ENCODE measurements around the gene MIEF1.

The MIEF1 gene

GRCh38 chr22:39563571-39564428 is 61.7 kb downstream of the MIEF1 start:
- no peak for DNase-seq

DNA sequence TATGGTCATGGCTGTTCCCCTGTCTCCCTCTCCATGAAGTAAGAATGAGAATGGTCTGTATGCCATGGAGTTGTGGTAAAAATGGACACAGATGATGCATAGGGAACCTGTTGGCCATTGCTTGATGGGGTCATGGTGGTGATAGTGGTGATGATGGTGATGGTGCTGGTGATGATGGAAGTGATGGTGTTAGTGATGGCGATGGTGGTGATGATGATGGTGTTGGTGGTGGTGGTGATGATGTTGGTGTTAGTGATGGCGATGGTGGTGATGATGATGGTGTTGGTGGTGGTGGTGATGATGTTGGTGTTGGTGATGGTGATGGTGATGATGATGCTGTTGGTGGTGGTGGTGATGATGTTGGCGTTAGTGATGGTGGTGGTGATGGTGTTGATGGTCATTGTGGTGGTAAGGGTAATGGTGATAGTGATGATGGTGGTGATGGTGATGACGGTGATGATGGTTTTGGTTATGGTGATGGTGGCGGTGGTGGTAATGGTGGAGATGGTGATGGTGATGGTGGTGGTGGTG is 63.4 kb downstream of the MIEF1 start:
- no peak for DNase-seq

DNA sequence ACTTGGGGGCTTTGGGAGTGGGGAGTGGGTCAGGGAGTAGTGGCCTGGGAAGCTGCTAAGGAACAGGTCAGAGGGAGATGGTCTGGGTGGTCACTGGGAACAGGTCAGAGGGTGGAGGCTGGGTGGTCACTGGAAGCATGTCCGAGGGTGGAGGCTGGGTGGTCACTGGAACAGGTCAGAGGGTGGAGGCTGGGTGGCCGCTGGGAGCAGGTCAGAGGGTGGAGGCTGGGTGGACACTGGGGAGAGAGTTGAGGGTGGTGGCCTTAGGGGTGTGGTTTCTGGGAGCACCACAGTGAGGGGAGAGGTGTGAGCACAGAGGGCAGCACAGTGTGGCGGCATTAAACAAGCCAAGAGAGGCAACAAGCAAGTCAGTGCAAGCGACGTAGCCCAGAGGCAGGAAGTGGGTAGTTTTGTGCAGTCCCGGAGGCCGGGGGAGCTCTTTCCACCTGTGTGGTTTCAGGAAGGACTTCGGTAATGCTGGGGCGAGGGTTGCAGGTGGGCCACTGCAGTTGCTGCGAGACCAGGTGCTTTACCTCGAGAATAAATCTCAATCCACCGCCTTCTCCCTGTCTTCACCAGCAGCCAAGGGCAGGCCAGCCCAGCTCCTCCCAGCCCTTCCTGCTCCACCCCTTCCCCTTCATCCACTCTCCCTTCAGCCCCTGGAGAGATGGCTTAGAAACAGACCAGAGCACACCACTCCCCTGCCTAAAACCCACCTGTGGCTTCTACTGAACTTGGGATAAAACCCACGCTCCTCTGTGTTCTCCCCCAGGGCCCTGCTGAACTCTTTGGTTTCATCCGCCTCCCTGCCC is 65.3 kb downstream of the MIEF1 start:
- peak; percentile 1 for DNase-seq

Data from NCI-H1436 (cell line).